ENCODE measurements around the gene HIVEP3. TPM values are rescaled to one million over a fixed set of nuclear protein-coding genes. Genes with fewer than 3 reads are reported as not detected.

Gene HIVEP3
- polyA plus RNA-seq, 1 donor (not counting 4 experiments of a cell fraction or from before 2014, with no cell fraction given) = 1.1 TPM

DNA sequence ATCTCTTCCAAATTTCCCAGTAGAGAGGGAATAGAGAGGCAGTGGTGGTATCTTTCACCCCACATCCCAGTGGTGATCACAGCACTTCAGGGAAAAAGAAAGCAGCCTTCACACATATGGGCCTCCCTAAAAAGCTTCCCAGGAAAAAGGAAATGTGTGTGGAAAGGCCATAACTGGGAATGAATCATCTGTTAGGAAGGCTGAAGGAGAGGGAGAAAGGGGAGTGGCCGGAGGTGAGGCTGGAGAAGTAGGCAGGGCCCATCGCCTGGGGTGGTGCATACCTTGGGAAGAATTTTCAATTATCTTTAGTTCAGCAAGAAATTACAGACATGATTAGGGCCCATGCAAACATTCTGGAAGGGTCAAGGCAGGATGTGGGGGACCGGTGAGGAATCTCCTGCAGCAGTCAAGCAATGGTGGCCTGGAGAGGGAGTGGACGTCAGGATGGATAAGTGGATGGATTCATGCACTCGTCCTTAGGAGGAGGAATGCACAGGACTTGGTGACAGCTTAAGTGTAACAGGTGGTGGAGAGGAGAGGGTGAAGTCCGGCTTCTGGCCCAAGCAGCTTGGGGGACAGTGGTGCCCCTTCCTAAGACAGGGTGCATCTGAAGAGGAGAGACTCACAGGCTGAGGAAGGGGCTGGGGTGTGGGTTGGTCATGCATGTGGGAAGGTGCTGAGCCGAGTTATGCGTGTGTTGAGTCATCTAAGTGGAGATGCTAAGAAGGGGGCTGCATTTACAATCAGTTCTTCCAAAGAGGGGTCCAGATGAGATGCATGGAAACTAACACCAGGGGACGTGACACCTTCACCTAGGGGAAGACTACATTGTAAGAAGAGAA, 17.9 kb downstream of the HIVEP3 start:
- dilution Hi-C loops (cut with MboI; ENCODE audit: extremely low pct_ligation_motif_present, low sequenced_read_pairs) = no loop called here
- H3K4me2 ChIP-seq (ENCODE audit: control insufficient read depth, extremely low read depth, insufficient read depth, low read depth, low read length) = peak overlapping the region; percentile 69
- DNase-seq (ENCODE audit: low read depth, low spot score) = peak; percentile 15
- H2AFZ ChIP-seq (ENCODE audit: control insufficient read depth, low read length) = no peak overlapping the region
- H3K27ac ChIP-seq (ENCODE audit: control insufficient read depth, insufficient read depth, low read length) = peak overlapping the region; percentile 49
- no peaks in the 10 kb centered on the region for H4K20me1 ChIP-seq (ENCODE audit: control insufficient read depth, extremely low read depth, insufficient read depth, low read length)
- H3K4me1 ChIP-seq (ENCODE audit: control insufficient read depth, extremely low read depth, insufficient read depth, low read length) = peaks cover 45% of the 10 kb centered on the region
- no peak for TF ChIP-seq EZH2 (IDR thresholded peaks at IDR 0.05; ENCODE audit: low read length)
- TF ChIP-seq, protein P1, sequence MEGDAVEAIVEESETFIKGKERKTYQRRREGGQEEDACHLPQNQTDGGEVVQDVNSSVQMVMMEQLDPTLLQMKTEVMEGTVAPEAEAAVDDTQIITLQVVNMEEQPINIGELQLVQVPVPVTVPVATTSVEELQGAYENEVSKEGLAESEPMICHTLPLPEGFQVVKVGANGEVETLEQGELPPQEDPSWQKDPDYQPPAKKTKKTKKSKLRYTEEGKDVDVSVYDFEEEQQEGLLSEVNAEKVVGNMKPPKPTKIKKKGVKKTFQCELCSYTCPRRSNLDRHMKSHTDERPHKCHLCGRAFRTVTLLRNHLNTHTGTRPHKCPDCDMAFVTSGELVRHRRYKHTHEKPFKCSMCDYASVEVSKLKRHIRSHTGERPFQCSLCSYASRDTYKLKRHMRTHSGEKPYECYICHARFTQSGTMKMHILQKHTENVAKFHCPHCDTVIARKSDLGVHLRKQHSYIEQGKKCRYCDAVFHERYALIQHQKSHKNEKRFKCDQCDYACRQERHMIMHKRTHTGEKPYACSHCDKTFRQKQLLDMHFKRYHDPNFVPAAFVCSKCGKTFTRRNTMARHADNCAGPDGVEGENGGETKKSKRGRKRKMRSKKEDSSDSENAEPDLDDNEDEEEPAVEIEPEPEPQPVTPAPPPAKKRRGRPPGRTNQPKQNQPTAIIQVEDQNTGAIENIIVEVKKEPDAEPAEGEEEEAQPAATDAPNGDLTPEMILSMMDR (optimal IDR thresholded peaks at IDR 0.05 in 1 of 3, IDR thresholded peaks at IDR 0.05 in 1 of 3, conservative IDR thresholded peaks at IDR 0.05 in 1 of 3; ENCODE audit: extremely low read depth in 1 of 3, insufficient read depth in 2 of 3, low read length in 3 of 3) = no peak
- H3K9me3 ChIP-seq (ENCODE audit: control insufficient read depth, low read depth, low read length) = no peaks in the 10 kb centered on the region
- peak overlapping the region in 1 of 3 experiments; percentile 9 for H3K4me3 ChIP-seq (ENCODE audit: control insufficient read depth in 2 of 3, extremely low read depth in 1 of 3, insufficient read depth in 2 of 3, low read depth in 1 of 3, low read length in 3 of 3)
- no peak overlapping the region for H3K9ac ChIP-seq (ENCODE audit: control insufficient read depth, extremely low read depth, insufficient read depth, low read length)
- no peaks in the 10 kb centered on the region for H3K79me2 ChIP-seq (ENCODE audit: control insufficient read depth, insufficient read depth, low read length)
- H3K36me3 ChIP-seq (ENCODE audit: control insufficient read depth in 2 of 2, extremely low read depth in 1 of 2, insufficient read depth in 2 of 2, low read length in 2 of 2) = no peaks in the 10 kb centered on the region
- no peaks in the 10 kb centered on the region for H3K27me3 ChIP-seq (ENCODE audit: control insufficient read depth, extremely low read depth, insufficient read depth, low read length)
- peaks cover 3% of the 10 kb centered on the region for H3K9me1 ChIP-seq (ENCODE audit: control insufficient read depth, extremely low read depth, insufficient read depth, low read length)
- FAIRE-seq = peak; percentile 88

DNA sequence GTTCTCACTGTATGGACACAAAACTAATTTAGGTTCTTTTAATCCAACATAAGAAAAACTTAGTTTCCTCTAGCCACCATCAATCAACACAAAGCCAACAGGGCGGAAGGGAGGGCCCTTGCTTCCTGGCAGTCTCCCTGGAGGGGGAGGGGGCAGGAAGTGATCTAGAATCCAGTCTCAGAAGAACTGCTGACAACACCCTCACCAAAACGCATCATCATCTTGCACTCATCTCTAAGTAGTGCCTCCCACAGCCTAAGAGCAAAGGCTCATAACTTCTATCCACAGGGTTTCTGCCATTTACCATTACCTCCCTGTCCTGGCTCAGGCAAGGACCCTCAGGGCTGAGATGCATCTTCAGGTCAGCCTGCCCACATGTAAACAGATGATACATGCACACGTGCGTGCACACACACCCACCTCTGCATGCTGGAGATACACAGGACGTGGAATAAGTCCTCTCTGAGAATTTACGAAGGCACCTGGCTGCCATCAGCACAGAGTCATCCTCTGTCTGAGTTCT, 20.5 kb downstream of the HIVEP3 start:
- Histone ChIP-seq H3K36me3 (ENCODE audit: control insufficient read depth in 2 of 2, extremely low read depth in 1 of 2, insufficient read depth in 2 of 2, low read length in 2 of 2) (no peaks in the 10 kb centered on the region), H3K79me2 (ENCODE audit: control insufficient read depth, insufficient read depth, low read length) (no peaks in the 10 kb centered on the region), H3K9me3 (ENCODE audit: control insufficient read depth, low read depth, low read length) (no peaks in the 10 kb centered on the region), H3K4me3 (ENCODE audit: control insufficient read depth in 2 of 3, extremely low read depth in 1 of 3, insufficient read depth in 2 of 3, low read depth in 1 of 3, low read length in 3 of 3) (no peak overlapping the region), H3K27me3 (ENCODE audit: control insufficient read depth, extremely low read depth, insufficient read depth, low read length) (no peaks in the 10 kb centered on the region), H3K4me1 (ENCODE audit: control insufficient read depth, extremely low read depth, insufficient read depth, low read length) (peaks cover 49% of the 10 kb centered on the region), H3K9ac (ENCODE audit: control insufficient read depth, extremely low read depth, insufficient read depth, low read length) (no peak overlapping the region), H2AFZ (ENCODE audit: control insufficient read depth, low read length) (peak overlapping the region; percentile 4), H4K20me1 (ENCODE audit: control insufficient read depth, extremely low read depth, insufficient read depth, low read length) (no peaks in the 10 kb centered on the region), H3K27ac (ENCODE audit: control insufficient read depth, insufficient read depth, low read length) (peak overlapping the region; percentile 10), H3K9me1 (ENCODE audit: control insufficient read depth, extremely low read depth, insufficient read depth, low read length) (peaks cover 3% of the 10 kb centered on the region), H3K4me2 (ENCODE audit: control insufficient read depth, extremely low read depth, insufficient read depth, low read depth, low read length) (no peak overlapping the region)
- dilution Hi-C loops (cut with MboI; ENCODE audit: extremely low pct_ligation_motif_present, low sequenced_read_pairs) = no loop called here
- TF ChIP-seq, protein P1 (optimal IDR thresholded peaks at IDR 0.05 in 1 of 3, IDR thresholded peaks at IDR 0.05 in 1 of 3, conservative IDR thresholded peaks at IDR 0.05 in 1 of 3; ENCODE audit: extremely low read depth in 1 of 3, insufficient read depth in 2 of 3, low read length in 3 of 3) = no peak
- no peak for TF ChIP-seq EZH2 (IDR thresholded peaks at IDR 0.05; ENCODE audit: low read length)
- peak; percentile 57 for FAIRE-seq
- DNase-seq (ENCODE audit: low read depth, low spot score) = no peak

Measured in keratinocyte (primary cell).